IPS-18a (cell line): ENCODE data around the gene MIER2.
A peak's percentile ranks its signal among the peaks of the same experiment; 100 is the strongest.

Source experiments
- H3K27ac ChIP-seq: one replicate; pipeline ENCODE4 v1.5.1; 2013; ENCODE audit warnings: low read length
- H3K27me3 ChIP-seq: one replicate; pipeline ENCODE4 v1.6.1; 2013; ENCODE audit warnings: mild to moderate bottlenecking, low read length; ENCODE audit not compliant: control insufficient read depth, insufficient read depth
- H3K36me3 ChIP-seq: one replicate; pipeline ENCODE4 v1.6.1; 2013; ENCODE audit warnings: low read depth, low read length; ENCODE audit not compliant: control insufficient read depth
- H3K4me1 ChIP-seq: one replicate; pipeline ENCODE4 v1.6.1; 2013; ENCODE audit warnings: low read depth, low read length; ENCODE audit not compliant: control insufficient read depth
- H3K4me3 ChIP-seq: one replicate; pipeline ENCODE4 v1.5.1; 2013; ENCODE audit warnings: low read length
- H3K9ac ChIP-seq: one replicate; pipeline ENCODE4 v1.6.1; 2013; ENCODE audit warnings: mild to moderate bottlenecking, low read length, moderate library complexity
- H3K9me3 ChIP-seq: one replicate; pipeline ENCODE4 v1.6.1; 2013; ENCODE audit warnings: low read depth, low read length; ENCODE audit not compliant: control insufficient read depth

The MIER2 gene

DNA sequence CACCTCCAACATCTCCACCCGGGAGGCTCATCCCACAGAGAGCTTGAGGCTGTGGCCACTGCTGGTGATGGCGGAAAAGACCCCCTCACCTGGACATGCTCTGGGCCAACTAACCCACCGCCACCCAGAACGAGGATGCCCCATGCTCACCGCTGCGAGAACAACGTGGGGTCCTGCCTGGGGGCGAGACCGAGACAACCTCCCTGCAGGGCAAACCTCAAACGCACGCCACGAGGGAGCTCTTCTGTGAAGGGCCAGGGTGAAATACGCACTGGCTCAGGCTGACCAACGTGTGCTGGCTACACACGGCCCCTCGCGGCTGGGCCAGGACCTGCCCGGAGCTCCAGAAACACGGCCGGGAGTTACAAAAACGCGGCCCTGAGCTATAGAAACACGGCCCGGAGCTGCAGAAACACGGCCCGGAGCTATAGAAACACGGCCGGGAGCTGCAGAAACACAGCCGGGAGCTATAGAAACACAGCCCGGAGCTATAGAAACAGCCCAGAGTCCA lies 34.4 kb downstream of the MIER2 start:
- Histone ChIP-seq H3K4me3 (no peak overlapping the region), H3K9ac (no peak overlapping the region), H3K36me3 (peaks cover 60% of the 10 kb centered on the region), H3K9me3 (no peaks in the 10 kb centered on the region), H3K27ac (no peak overlapping the region), H3K4me1 (no peaks in the 10 kb centered on the region), H3K27me3 (no peaks in the 10 kb centered on the region)

DNA sequence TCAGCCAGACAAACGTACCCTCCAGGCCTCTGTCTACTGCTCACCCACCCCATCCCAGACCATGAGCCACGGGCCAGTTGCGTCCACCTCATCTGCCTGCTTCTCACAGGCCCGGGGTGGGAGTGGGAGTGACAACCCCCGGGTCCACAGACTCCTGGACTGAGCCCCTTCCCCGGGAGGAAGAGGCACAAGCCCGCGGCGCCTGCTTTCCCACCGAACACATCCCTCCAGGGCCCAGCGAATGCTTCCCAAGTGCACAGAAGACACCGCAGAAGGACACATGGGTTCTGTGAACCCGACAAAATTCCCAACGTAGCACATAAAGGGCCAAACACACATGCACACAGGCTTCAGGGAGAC lies 35.4 kb downstream of the MIER2 start:
- H3K36me3 ChIP-seq: peaks cover 54% of the 10 kb centered on the region
- no peak overlapping the region for H3K9ac ChIP-seq

DNA sequence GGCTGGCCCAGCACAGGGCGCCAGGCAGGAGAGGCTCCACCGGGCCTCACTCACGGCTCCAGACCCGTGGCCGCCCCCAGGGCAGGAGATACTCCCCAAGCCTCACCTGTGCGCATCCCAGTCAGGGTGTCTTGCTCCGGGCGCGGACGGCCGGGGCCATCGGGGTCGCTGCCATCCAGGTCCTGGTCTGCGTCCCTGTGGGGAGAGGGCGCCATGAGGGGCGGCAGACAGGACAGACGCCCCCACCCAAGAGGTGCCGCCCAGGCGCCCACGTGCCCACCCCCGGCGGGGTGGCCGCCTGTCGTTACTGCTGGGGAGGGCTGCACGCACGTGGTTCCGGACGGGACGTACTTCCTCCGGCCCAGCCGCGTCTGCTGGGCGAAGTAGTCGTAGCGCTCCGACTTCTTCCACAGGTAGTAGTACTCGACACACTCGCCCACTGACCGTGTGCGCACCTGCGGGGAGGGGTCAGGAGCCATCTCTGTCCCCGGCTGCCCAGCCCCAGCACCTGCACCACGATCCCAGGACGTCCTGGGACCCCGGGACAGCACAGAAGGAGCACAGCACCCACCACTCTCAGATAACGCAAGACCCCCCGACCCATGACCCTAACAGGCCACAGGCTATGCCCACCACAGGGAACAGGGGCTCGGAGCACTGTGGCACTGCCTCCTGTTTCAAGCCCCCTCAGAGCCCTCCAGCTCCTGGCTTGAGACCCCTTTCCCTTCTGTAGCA lies 36.0 kb downstream of the MIER2 start:
- no peak overlapping the region for H3K9ac ChIP-seq
- no peaks in the 10 kb centered on the region for H3K9me3 ChIP-seq
- H3K4me3 ChIP-seq: no peak overlapping the region
- no peak overlapping the region for H3K27ac ChIP-seq
- peaks cover 54% of the 10 kb centered on the region for H3K36me3 ChIP-seq
- no peaks in the 10 kb centered on the region for H3K27me3 ChIP-seq
- H3K4me1 ChIP-seq: no peaks in the 10 kb centered on the region

More for the DNA sequence above, 35.4 kb downstream of the MIER2 start:
- Histone ChIP-seq H3K27ac (no peak overlapping the region), H3K4me1 (no peaks in the 10 kb centered on the region), H3K27me3 (no peaks in the 10 kb centered on the region), H3K4me3 (no peak overlapping the region), H3K9me3 (no peaks in the 10 kb centered on the region)

DNA sequence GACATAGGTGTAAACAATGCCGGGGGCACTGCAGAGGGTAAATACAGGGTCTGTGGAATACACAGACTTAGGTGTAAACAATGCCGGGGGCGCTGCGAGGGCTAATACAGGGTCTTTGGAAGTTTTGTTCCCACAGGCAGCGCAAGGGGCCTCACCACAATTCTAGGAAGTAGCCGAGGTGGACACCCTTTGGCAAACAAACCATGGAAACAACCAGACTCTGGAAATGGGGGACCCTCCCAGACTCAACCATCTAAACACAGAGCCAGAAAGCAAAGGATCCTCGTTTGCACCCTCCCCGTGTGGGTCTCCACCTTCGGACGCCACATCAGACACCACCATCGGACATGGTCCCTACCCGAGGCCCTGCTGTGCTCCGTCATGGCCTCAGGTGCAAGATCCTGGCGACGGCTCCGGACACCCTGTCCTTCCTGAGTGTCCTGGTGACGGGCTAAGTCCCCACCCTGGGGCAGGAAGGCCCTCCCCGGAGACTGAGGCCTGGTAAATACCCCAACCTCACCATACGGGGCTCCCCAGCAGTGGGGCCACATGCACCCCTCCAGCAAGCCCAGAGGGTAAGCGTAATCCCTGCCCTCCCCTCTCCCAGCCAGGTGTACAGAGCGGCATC lies 36.7 kb downstream of the MIER2 start:
- no peaks in the 10 kb centered on the region for H3K4me1 ChIP-seq
- no peaks in the 10 kb centered on the region for H3K27me3 ChIP-seq
- H3K4me3 ChIP-seq: no peak overlapping the region
- H3K9ac ChIP-seq: no peak overlapping the region
- no peaks in the 10 kb centered on the region for H3K9me3 ChIP-seq
- no peak overlapping the region for H3K27ac ChIP-seq
- H3K36me3 ChIP-seq: peaks cover 54% of the 10 kb centered on the region

DNA sequence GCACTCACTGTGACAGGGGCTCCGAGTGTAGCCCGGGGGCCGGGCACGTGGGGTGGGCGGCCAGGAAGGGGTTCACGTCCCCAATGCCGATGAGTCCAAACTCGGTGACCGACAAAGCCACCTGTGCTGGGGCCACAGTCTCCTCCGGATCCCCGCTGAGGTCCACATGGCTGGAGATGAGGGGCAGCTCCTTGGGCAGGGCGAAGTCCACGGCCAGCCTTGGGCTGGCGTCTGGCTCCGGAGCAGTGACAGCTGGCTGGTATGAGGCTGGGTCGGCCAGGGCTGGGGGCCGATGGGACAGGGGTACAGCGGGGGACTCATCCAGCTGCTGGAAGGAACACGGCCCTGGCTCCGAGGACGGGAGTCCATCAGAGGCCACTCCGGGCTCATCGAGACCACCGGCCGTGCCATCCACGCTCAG lies 37.5 kb downstream of the MIER2 start:
- Histone ChIP-seq H3K27ac (no peak overlapping the region), H3K27me3 (no peaks in the 10 kb centered on the region), H3K4me3 (no peak overlapping the region), H3K36me3 (peaks cover 52% of the 10 kb centered on the region), H3K4me1 (no peaks in the 10 kb centered on the region), H3K9ac (no peak overlapping the region), H3K9me3 (no peaks in the 10 kb centered on the region)

DNA sequence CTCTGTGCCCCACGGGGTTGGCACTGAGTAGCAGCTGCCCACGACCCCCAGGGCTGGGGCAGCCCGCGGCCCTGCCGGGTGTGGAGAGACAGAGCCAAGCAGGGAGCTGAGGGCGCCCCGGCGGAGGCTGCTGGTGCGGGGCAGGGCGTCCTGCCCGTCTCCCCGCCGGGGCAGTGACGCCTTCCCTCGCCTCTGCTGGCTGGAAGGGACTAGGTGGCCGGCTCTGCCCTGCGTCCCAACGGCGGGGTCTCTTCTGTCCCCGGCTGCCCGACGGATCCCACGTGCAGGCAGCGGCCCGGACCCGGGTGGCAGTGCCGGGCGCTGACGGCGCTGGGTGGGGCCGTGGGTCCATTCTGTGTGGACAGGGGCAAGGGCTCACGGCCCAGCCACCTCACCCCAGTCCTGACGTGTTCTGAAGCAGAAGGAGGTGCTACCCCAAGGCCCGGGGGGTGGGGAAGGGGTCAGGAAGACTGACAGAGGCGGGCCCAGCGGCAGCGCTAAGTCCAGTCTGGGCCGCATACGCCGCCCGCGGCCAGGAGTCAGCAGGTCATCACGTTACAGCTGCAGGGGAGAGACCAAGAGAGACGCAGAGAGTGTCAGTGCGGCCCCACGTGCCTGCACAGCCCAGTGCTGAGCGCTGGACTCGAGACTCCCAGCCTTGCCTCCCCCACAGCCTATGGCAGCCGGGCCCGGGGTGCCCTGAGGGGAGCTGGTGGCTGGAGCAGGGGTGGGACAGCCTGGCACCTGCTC lies 38.3 kb downstream of the MIER2 start:
- H3K4me3 ChIP-seq: no peak overlapping the region
- H3K36me3 ChIP-seq: peaks cover 45% of the 10 kb centered on the region
- H3K9ac ChIP-seq: no peak overlapping the region
- no peaks in the 10 kb centered on the region for H3K9me3 ChIP-seq
- no peaks in the 10 kb centered on the region for H3K27me3 ChIP-seq
- H3K27ac ChIP-seq: no peak overlapping the region
- no peaks in the 10 kb centered on the region for H3K4me1 ChIP-seq

DNA sequence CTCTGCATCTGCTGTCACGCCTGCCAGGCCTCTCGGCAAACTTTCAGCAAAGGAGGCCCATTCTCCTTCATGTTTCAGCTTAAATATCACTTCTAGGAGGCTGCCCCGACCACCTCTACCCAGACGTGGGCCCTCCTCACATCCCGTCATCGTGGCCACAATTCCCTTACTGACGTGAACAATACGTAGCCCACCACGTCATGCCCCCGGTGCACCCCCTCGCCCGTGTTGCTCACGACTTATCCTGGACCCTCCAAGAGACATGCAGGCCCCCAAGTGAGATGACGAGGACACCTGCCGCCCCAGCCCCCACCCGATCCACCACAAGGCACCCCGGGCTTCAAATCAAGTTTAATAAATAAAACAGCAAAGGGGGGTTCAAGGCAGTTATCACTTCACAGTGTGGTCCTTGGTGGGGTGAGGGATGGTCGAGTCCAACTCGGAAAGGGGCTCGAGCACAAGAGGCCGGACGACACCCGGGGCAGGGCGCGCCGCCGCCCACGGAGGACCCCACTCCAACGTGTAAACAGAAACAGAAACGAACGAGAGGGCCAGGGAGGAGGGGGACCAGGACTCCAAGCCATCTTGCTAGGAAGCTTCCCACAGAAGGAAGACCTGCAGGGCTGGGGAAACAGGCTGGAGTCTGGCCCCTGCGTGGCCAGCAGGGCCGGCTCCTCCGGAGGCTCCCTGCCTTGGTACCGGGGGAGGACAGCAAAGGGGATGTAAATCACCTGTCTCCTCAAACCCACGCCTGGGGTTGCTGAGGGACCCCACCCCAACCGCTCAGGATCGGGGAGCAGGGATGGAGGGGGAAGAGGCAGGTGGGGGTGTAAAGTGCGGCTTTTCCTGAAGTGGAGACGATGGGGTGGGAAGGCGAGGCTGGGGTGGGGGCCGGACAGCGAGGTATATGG lies 39.1 kb downstream of the MIER2 start:
- H3K27me3 ChIP-seq: no peaks in the 10 kb centered on the region
- H3K4me1 ChIP-seq: no peaks in the 10 kb centered on the region
- no peak overlapping the region for H3K27ac ChIP-seq
- no peak overlapping the region for H3K9ac ChIP-seq
- H3K9me3 ChIP-seq: no peaks in the 10 kb centered on the region
- H3K4me3 ChIP-seq: no peak overlapping the region
- peaks cover 38% of the 10 kb centered on the region for H3K36me3 ChIP-seq

DNA sequence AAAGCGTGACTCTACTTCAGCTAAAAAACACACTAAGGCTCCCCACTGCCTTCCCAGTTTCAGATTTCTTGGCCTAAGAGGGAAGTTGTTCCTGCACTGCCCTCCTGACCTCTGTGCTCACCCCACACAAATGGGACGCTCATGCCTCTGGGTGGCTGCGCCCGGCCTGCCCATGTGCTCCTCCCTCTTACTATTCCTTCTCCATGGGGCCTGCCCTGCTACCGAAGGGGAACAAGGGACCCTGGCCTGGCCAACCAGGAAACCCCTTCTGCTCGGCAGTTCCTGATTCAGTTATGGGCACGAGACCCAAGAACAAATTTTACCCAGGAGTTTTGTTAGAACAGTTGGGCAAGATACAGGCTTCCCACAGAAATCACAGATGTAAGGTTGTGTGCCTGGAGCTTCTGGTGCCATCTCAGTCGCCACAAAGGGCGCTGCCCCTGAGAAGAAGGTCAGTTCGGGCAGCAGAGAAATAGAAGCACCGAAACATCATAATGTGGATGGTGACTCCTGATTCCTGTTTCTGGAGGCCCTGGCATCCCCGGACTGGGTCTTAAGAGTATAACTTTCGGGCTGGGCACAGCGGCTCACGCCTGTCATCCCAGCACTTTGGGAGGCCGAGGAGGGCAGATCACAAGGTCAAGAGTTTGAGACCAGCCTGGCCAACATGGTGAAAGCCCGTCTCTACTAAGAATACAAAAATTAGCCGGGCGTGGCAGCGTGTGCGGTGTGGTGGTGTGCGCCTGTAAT lies 47.9 kb downstream of the MIER2 start:
- Histone ChIP-seq H3K36me3 (no peaks in the 10 kb centered on the region), H3K9me3 (no peaks in the 10 kb centered on the region), H3K4me3 (no peak overlapping the region), H3K27ac (no peak overlapping the region), H3K9ac (no peak overlapping the region), H3K4me1 (peaks cover 7% of the 10 kb centered on the region), H3K27me3 (peaks cover 32% of the 10 kb centered on the region)

DNA sequence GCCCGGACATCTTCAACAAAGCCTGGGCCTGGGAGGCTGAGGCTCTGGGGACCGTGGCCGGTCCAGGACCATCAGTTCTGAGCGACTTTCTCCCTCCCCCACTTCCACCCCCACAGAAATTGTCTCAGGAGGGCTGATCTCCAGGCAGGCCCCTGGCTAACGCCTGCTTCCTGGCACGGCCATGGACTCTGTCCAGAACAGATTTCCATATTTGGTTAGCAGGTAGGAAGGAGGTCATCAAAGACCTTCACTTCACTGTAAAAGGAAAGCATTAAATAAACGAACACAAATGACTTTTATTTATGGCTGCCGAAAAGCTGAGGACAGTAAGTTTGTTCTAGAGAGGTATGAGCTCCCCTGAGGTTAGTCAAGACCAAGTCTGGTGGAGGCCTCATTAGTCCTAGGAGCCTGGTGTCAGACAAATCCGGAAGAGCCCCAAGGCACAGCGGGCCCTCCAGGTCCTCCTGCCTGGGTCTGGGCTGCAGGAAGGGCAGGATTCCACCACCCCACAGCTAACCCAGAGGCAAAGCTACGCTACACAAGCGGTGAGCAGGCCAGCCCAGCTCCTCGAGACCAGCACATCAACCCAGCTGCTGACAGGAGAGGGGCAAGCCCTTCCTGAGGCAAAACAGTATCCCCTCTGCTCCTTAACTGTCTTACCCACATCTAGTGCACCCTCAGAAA lies 48.8 kb downstream of the MIER2 start:
- H3K27ac ChIP-seq: no peak overlapping the region
- no peaks in the 10 kb centered on the region for H3K36me3 ChIP-seq
- peaks cover 32% of the 10 kb centered on the region for H3K27me3 ChIP-seq
- H3K4me3 ChIP-seq: no peak overlapping the region
- no peaks in the 10 kb centered on the region for H3K9me3 ChIP-seq
- H3K9ac ChIP-seq: no peak overlapping the region
- peaks cover 7% of the 10 kb centered on the region for H3K4me1 ChIP-seq

DNA sequence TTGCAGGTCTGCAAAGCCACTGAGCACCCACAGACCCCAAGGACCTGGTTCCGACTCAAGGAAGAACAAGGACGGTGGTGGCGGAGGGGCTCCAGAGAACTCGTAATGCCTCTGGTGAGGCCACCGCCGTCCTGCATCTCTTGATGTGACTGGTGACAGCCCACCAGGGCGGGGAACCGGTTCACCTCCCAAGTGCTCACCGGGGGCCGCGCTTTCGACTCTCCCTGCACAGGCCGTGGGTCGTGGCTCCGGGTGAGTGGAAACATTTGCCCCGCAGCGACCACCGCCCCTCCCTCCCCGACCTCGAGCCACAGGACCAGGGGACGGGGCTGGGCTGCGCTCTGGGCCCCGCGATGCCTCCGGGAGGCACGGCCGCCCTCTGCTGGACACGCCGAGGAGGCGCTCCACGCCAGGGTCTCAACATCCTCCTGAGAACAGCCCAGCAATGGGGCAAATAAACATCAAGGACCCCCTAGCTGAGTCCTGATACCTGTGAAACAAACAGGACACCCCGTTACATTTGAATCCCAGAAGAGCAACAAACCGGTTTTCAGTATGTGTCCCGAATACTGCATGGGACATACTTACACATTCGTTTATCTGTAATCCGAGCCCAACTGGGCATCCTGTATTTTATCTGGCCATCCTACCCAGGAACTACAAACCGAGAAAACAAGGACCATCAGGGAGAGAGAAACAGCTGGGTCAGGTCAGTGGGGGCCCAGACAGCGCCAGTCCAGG lies 49.5 kb downstream of the MIER2 start:
- H3K4me1 ChIP-seq: peaks cover 9% of the 10 kb centered on the region
- H3K36me3 ChIP-seq: no peaks in the 10 kb centered on the region
- peak overlapping the region; percentile 17 for H3K4me3 ChIP-seq
- H3K9me3 ChIP-seq: no peaks in the 10 kb centered on the region
- no peak overlapping the region for H3K9ac ChIP-seq
- peaks cover 32% of the 10 kb centered on the region for H3K27me3 ChIP-seq
- H3K27ac ChIP-seq: no peak overlapping the region
